Measurements from ENCODE around the gene GFRAL. TPM values are rescaled to one million over a fixed set of nuclear protein-coding genes. Genes with fewer than 3 reads are reported as not detected.

The GFRAL gene
- total and polyA plus RNA-seq, 2 of the 4 experiments (the other 2 are of a cell fraction) = not detected

- Histone ChIP-seq H3K14ac (replicated peaks; ENCODE audit: low read depth, low read length) (no peak overlapping the region), H2AK9ac (replicated peaks; ENCODE audit: low read depth, low read length, poor library complexity) (no peak overlapping the region), H2BK5ac (ENCODE audit: low read depth, low read length, poor library complexity, severe bottlenecking) (no peak overlapping the region), H4K91ac (ENCODE audit: insufficient read depth, low read depth, low read length) (no peak overlapping the region), H3K56ac (ENCODE audit: extremely low read depth, insufficient read depth, low read length) (no peak overlapping the region), H3K4me3 (ENCODE audit: insufficient read depth, low read depth, low read length) (no peak overlapping the region), H3K9me3 (ENCODE audit: control insufficient read depth, insufficient read depth, low read length) (no peaks in the 10 kb centered on the region), H3K36me3 (ENCODE audit: control insufficient read depth, insufficient read depth, low read length) (no peaks in the 10 kb centered on the region), H3K23ac (ENCODE audit: low read depth, low read length) (no peak overlapping the region), H3K27ac (ENCODE audit: insufficient read depth, low read length) (no peak overlapping the region), H3K9ac (ENCODE audit: low read depth, low read length) (no peak overlapping the region), H2BK20ac (ENCODE audit: low read depth, low read length) (no peak overlapping the region), H4K8ac (ENCODE audit: low read depth in 2 of 2, low read length in 2 of 2) (no peak overlapping the region), H2BK15ac (ENCODE audit: low read depth, low read length) (no peak overlapping the region), H2AK5ac (ENCODE audit: low read depth, low read length) (no peak overlapping the region), H2AFZ (replicated peaks; ENCODE audit: low read length, poor library complexity) (no peak overlapping the region), H3K18ac (ENCODE audit: low read depth, low read length) (no peak overlapping the region), H3K4me1 (ENCODE audit: control insufficient read depth, insufficient read depth, low read length) (no peaks in the 10 kb centered on the region), H3K27me3 (ENCODE audit: control insufficient read depth, insufficient read depth, low read length) (peaks cover 2% of the 10 kb centered on the region), H4K20me1 (ENCODE audit: insufficient read depth, low read length) (no peaks in the 10 kb centered on the region), H3K4ac (ENCODE audit: low read depth, low read length) (no peak overlapping the region), H4K5ac (ENCODE audit: low read depth, low read length) (no peak overlapping the region), H2BK120ac (ENCODE audit: low read depth, low read length) (no peak overlapping the region), H3K9me1 (ENCODE audit: insufficient read depth, low read length) (no peaks in the 10 kb centered on the region), H3K4me2 (ENCODE audit: low read depth, low read length) (no peak overlapping the region), H3K79me1 (ENCODE audit: low read depth in 1 of 2, low read length in 2 of 2) (no peaks in the 10 kb centered on the region)
- ChIA-PET CTCF (no interaction called here), POLR2A (ENCODE audit: unreplicated experiment) (no interaction called here)
- BruUV-seq (replicated peaks) = no TSS peak
- WGBS, 2 experiments (ENCODE audit: extremely low coverage in 2 of 2, insufficient read length in 1 of 2) = no CpG with 5 or more reads among the region's 2 CpGs
- intact Hi-C loops (cut with micrococcal nuclease) = no loop called here
- ATAC-seq (ENCODE audit: low read depth) (no peak), DNase-seq (no peak)
- TF ChIP-seq MAFK (IDR thresholded peaks at IDR 0.05; ENCODE audit: low read depth, low read length) (no peak), CHD1 (IDR thresholded peaks at IDR 0.05; ENCODE audit: low read depth, low read length) (no peak), CEBPB (IDR thresholded peaks at IDR 0.05; ENCODE audit: low read depth, low read length) (no peak), ELK1 (IDR thresholded peaks at IDR 0.05; ENCODE audit: borderline replicate concordance, low read depth, low read length) (no peak), FOS (IDR thresholded peaks at IDR 0.05; ENCODE audit: low read depth, low read length) (no peak), RFX5 (IDR thresholded peaks at IDR 0.05; ENCODE audit: low read depth, low read length) (no peak), USF2 (IDR thresholded peaks at IDR 0.05; ENCODE audit: low read depth, low read length) (no peak), MAZ (IDR thresholded peaks at IDR 0.05; ENCODE audit: borderline replicate concordance, low read depth, low read length) (no peak)
- in situ Hi-C loops (cut with MboI; ENCODE audit: low sequenced_read_pairs) = no loop called here
- dilution Hi-C loops (cut with HindIII; ENCODE audit: low sequenced_read_pairs, unreplicated experiment) = no loop called here
Measured at GRCh38 chr6:55377150-55377549, 49.9 kb downstream of the GFRAL start.
